ENCODE results near the gene IGFBP2. TPM values are rescaled to one million over a fixed set of nuclear protein-coding genes. Genes with fewer than 3 reads are reported as not detected.

Gene IGFBP2
- total RNA-seq, 1 experiment from 2014 or later, result 54.8 TPM

- ChIA-PET POLR2A (no interaction called here), CTCF (no interaction called here)
- no peak overlapping the region for H3K4me3 ChIP-seq (ENCODE audit: low read depth in 2 of 2, low read length in 2 of 2)
- no peaks in the 10 kb centered on the region for H3K36me3 ChIP-seq (ENCODE audit: control insufficient read depth, insufficient read depth, low read length)
- TF ChIP-seq SIN3A (IDR thresholded peaks at IDR 0.05; ENCODE audit: borderline replicate concordance, insufficient read depth, low read depth, low read length) (no peak), REST (IDR thresholded peaks at IDR 0.05; ENCODE audit: insufficient read depth in 1 of 2, low read depth in 2 of 2, low read length in 1 of 2) (no peak), TCF7L2 (IDR thresholded peaks at IDR 0.05; ENCODE audit: low read depth, low read length) (no peak), POLR2AphosphoS5 (IDR thresholded peaks at IDR 0.05; ENCODE audit: low read depth, low read length) (no peak)
- TF ChIP-seq, protein P1, sequence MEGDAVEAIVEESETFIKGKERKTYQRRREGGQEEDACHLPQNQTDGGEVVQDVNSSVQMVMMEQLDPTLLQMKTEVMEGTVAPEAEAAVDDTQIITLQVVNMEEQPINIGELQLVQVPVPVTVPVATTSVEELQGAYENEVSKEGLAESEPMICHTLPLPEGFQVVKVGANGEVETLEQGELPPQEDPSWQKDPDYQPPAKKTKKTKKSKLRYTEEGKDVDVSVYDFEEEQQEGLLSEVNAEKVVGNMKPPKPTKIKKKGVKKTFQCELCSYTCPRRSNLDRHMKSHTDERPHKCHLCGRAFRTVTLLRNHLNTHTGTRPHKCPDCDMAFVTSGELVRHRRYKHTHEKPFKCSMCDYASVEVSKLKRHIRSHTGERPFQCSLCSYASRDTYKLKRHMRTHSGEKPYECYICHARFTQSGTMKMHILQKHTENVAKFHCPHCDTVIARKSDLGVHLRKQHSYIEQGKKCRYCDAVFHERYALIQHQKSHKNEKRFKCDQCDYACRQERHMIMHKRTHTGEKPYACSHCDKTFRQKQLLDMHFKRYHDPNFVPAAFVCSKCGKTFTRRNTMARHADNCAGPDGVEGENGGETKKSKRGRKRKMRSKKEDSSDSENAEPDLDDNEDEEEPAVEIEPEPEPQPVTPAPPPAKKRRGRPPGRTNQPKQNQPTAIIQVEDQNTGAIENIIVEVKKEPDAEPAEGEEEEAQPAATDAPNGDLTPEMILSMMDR (IDR thresholded peaks at IDR 0.05), result no peak
- H3K27me3 ChIP-seq (ENCODE audit: control insufficient read depth, insufficient read depth, low read length), result peaks cover 3% of the 10 kb centered on the region; the same call in 1 of the 2 replicates
- ATAC-seq (no peak), DNase-seq (ENCODE audit: low read depth, low spot score) (no peak)
- H3K27ac ChIP-seq (ENCODE audit: low read length), result no peak overlapping the region
- in situ Hi-C loops (cut with HindIII; ENCODE audit: low pct_unique_long_range_greater_than_20kb, low sequenced_read_pairs) (no loop called here), intact Hi-C loops (cut with micrococcal nuclease; ENCODE audit: unreplicated experiment) (no loop called here)
- H3K4me1 ChIP-seq (ENCODE audit: control insufficient read depth, insufficient read depth, low read length), result no peaks in the 10 kb centered on the region
- no peaks in the 10 kb centered on the region for H3K9me3 ChIP-seq (ENCODE audit: control insufficient read depth, insufficient read depth, low read depth, low read length)
- no TSS peak for BruUV-seq (replicated peaks)
Observed at GRCh38 chr2:216673021-216673420, 39.8 kb downstream of the IGFBP2 start.

GRCh38 chr2:216673609-216674008, 40.4 kb downstream of the IGFBP2 start:
- Histone ChIP-seq H3K27me3 (ENCODE audit: control insufficient read depth, insufficient read depth, low read length) (peaks cover 3% of the 10 kb centered on the region; the same call in 1 of the 2 replicates), H3K9me3 (ENCODE audit: control insufficient read depth, insufficient read depth, low read depth, low read length) (no peaks in the 10 kb centered on the region), H3K4me3 (ENCODE audit: low read depth in 2 of 2, low read length in 2 of 2) (no peak overlapping the region), H3K36me3 (ENCODE audit: control insufficient read depth, insufficient read depth, low read length) (no peaks in the 10 kb centered on the region), H3K4me1 (ENCODE audit: control insufficient read depth, insufficient read depth, low read length) (no peaks in the 10 kb centered on the region), H3K27ac (ENCODE audit: low read length) (no peak overlapping the region)
- in situ Hi-C loops (cut with HindIII; ENCODE audit: low pct_unique_long_range_greater_than_20kb, low sequenced_read_pairs) (no loop called here), intact Hi-C loops (cut with micrococcal nuclease; ENCODE audit: unreplicated experiment) (no loop called here)
- TF ChIP-seq SIN3A (IDR thresholded peaks at IDR 0.05; ENCODE audit: borderline replicate concordance, insufficient read depth, low read depth, low read length) (no peak), REST (IDR thresholded peaks at IDR 0.05; ENCODE audit: insufficient read depth in 1 of 2, low read depth in 2 of 2, low read length in 1 of 2) (no peak), TCF7L2 (IDR thresholded peaks at IDR 0.05; ENCODE audit: low read depth, low read length) (no peak), POLR2AphosphoS5 (IDR thresholded peaks at IDR 0.05; ENCODE audit: low read depth, low read length) (no peak)
- TF ChIP-seq, protein P1 (IDR thresholded peaks at IDR 0.05), result no peak
- no peak for ATAC-seq
- BruUV-seq (replicated peaks), result no TSS peak
- no peak for DNase-seq (ENCODE audit: low read depth, low spot score)
- ChIA-PET POLR2A (no interaction called here), CTCF (no interaction called here)
